ES-I3 (cell line): ENCODE measurements around the gene DGKE.
A peak's percentile ranks its signal among the peaks of the same experiment; 100 is the strongest.

Experiments
- H3K36me3 ChIP-seq: 2 replicates; pipeline ENCODE4 v1.6.1; 2013; ENCODE audit warnings: mild to moderate bottlenecking, low read length, control low read depth, moderate library complexity; ENCODE audit not compliant: insufficient read depth
- H3K4me1 ChIP-seq: 2 replicates; pipeline ENCODE4 v1.6.1; 2013; ENCODE audit warnings: mild to moderate bottlenecking, control low read depth, low read length; ENCODE audit not compliant: insufficient read depth
- H3K9ac ChIP-seq: 2 replicates; pipeline ENCODE4 v1.6.1; 2013; ENCODE audit warnings: low read depth, mild to moderate bottlenecking, low read length, moderate library complexity
- H3K9me3 ChIP-seq: 2 replicates; pipeline ENCODE4 v1.6.1; 2013; ENCODE audit warnings: mild to moderate bottlenecking, low read length, moderate library complexity; ENCODE audit not compliant: control insufficient read depth, insufficient read depth

The DGKE gene

DNA sequence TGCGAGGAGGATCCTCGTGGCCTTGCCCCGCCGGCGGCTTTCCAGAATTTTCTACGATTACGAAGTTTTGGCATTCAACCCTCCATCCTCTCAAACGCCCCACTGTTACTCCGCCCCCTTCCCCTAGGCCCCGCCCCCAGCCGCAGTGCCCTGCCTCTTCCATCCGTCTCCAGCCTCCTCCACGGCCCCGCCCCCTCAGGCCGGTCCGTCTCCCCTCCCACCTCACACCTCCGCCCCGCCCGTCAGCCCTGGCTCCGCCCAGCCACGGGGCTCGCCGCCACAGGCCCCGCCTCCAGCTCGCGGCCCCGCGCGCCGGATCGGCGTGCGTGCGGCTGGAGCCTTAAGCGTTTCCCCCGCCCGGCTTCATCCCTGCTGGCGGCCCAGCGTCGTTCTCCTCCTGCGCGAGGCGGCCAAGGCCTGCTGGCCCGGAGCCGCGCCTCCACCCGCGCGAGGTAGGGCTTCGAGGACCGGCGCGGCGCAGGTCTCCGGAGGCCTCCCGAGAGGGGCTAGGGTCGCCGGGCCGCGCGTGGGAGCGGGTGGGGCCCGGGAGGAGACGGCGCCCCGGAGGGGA is at the start of gene DGKE, which contains the start of gene C17orf67:
TSS of gene DGKE (plus strand) at position 343 of the 571 bp plus-strand sequence. CDS start 645 bp downstream, outside the sequence.
TSS of gene C17orf67 (minus strand) at position 112 of the 571 bp plus-strand sequence. CDS start 18,110 bp downstream, outside the sequence.
- Histone ChIP-seq H3K9me3 (no peaks in the 10 kb centered on the region), H3K4me1 (peaks cover 17% of the 10 kb centered on the region), H3K9ac (peak within 1 kb of the TSS; percentile 73), H3K36me3 (no peaks in the 10 kb centered on the region)

DNA sequence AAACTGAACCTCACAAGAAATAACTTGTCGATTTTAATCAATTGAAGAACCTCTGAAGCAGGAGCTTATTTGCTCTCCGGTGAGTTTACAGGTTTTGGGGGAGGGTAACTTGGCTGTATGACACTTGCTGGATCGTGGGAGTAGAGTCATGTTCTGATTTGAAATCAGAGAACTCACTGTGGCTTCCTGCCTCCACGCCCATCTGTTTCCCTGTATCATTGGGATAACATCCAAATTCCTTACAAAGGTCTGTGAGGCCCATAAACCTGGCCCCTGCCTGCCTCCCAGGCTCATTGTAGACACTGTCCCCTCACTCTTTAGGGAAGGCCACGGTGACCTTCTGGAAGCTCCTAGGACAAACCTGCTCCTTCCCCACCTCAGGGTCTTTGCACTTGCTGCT is 48.5 kb upstream of the DGKE start:
- Histone ChIP-seq H3K4me1 (peaks cover 20% of the 10 kb centered on the region; the same call in 1 of the 2 replicates), H3K9ac (no peak overlapping the region), H3K9me3 (no peaks in the 10 kb centered on the region), H3K36me3 (no peaks in the 10 kb centered on the region)

DNA sequence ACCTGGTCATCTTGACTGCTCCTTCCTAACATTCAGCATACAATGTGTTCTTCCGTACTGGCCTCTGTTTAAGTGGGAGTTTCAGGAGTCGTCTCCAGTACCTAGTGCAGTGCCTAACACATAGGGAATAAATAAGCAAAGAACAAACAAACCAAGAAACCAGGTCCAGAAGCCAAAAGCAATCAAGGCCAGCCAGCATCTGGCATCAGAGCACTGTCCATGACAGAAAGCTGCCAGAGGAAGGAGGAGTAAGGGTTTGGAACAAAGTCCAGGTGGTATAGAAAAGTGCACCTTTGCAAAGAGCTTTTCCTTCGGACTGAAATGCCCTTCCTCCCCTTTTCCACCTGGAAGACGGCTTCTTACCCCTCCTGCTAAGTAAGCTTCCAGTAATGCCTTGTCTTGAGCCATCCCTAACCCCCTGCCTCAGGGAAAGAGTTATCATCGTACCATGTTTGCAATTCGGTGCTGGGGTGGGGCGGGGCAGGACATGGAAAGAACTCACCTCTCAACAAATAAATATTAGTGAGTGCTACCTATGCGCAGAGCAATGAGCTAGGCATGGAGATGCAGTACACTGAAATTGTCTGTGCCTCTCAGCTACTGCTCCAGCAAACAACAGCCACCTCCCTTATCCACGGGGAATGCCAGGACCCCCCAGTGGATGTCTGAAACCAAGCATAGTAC is 47.8 kb upstream of the DGKE start:
- Histone ChIP-seq H3K9ac (no peak overlapping the region), H3K9me3 (no peaks in the 10 kb centered on the region), H3K4me1 (peaks cover 17% of the 10 kb centered on the region; the same call in 1 of the 2 replicates), H3K36me3 (no peaks in the 10 kb centered on the region)

DNA sequence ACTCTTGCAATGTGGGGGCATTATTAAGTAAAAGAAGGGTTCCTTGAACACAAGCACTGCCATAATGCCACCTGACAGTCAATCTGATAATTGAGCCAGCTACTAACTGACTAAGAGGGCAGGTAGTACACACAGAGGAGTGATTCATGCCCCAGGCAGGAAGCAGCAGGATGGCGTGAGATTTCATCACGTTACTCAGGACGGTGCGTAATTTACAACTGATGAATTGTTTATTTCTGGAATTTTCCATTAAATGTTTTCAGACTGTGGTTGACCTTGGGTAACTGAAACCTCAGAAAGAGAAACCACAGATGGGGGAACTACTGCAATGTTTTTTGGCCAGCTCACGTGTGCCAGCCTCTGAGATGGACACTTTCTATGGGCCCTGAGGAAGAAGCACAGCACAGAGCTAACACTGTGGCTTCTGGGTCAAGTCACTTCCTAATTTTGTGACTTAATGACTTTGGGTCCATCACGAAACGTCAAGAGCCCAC is 46.9 kb upstream of the DGKE start:
- no peaks in the 10 kb centered on the region for H3K36me3 ChIP-seq
- H3K9me3 ChIP-seq: no peaks in the 10 kb centered on the region
- peaks cover 9% of the 10 kb centered on the region; the same call in 1 of the 2 replicates for H3K4me1 ChIP-seq
- no peak overlapping the region for H3K9ac ChIP-seq

DNA sequence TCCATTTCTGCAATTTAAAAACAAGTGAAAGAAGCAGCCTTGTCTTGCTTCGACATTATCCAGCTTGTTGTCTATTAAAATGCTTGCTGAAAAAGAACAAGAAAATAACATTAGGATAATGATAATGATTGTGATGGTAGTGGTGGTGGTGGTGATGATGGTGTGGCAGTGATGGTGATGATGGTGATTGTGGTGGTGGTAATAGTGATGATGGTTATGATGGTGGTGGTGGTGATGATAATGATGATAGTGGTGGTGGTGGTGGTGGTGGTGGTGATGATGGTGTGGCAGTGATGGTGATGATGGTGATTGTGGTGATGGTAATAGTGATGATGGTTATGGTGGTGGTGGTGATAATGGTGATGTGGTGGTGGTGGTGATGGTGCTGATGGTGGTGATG is 41.7 kb upstream of the DGKE start:
- H3K4me1 ChIP-seq: no peaks in the 10 kb centered on the region
- H3K36me3 ChIP-seq: no peaks in the 10 kb centered on the region
- H3K9ac ChIP-seq: no peak overlapping the region
- no peaks in the 10 kb centered on the region for H3K9me3 ChIP-seq

DNA sequence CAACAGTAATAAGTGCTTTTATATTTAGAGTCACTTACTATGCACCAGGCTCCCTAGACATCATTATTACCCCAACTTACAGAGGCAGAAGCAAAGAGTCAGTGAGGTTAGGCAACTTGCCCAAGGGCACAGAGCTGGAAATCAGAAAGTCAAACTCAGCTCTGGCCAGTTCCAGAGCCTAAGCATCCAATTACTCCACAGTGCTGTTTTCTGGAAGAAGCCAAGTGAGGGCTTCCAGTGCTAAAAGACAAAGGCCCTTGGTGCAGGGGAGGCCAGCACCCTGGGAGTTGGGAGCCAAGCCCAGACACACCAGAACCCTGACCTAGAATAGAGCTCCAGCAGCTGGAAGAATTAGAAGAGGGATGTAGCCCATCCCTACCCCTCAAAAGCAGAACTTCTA is 40.4 kb upstream of the DGKE start:
- no peak overlapping the region for H3K9ac ChIP-seq
- H3K9me3 ChIP-seq: no peaks in the 10 kb centered on the region
- H3K36me3 ChIP-seq: no peaks in the 10 kb centered on the region
- no peaks in the 10 kb centered on the region for H3K4me1 ChIP-seq

DNA sequence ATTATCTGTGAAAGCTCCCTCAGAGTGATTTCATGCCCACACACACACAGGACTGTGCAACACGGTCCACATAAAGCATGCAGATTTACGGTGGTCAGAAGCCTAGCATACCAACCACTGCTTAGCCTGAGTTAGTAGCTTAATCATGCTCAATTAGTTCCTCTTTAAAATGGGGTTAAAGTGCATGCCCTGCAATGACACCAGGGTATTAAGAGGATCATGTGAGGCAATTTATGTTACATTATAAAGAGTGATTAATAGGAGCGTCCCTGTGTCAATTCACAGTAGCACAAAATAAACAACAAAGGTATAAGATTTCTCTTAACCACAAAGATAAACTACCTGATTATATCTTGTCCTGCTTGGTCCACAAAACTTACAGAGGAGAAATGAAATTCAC is 40.0 kb upstream of the DGKE start:
- H3K9me3 ChIP-seq: no peaks in the 10 kb centered on the region
- no peak overlapping the region for H3K9ac ChIP-seq
- H3K36me3 ChIP-seq: no peaks in the 10 kb centered on the region
- no peaks in the 10 kb centered on the region for H3K4me1 ChIP-seq

DNA sequence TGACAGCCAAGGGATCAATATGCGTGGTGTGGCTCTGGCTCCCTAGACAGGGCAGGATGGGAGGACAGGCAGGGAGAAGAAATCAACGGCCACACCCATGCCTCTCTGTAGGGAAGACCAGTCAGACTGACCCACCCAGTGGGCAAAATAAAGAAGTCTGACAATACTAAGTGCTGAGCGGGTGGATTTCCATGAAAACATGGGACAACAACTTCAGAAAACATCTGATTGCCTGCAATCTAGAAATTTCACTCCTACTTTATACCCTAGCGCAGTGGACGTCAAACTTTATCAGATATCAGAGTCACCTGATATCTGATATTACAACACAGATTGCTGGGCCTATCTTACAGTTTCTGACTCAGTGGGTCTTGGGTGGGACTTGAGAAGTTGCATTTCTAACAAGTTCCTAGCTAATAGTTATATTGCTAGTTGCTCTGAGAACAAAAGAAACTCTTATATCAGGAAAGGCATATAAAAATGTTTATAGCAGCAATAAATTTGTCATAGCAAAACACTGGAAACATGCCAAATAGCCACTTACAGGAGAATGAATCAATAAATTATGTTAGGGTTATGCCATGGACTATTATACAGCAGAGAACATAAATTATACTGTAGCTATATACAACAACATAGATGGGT is 38.6 kb upstream of the DGKE start:
- 0 out of 2 replicates have a peak, but pooled peaks cover 7% of the 10 kb centered on the region for H3K4me1 ChIP-seq
- no peaks in the 10 kb centered on the region for H3K36me3 ChIP-seq
- H3K9me3 ChIP-seq: no peaks in the 10 kb centered on the region
- no peak overlapping the region for H3K9ac ChIP-seq

DNA sequence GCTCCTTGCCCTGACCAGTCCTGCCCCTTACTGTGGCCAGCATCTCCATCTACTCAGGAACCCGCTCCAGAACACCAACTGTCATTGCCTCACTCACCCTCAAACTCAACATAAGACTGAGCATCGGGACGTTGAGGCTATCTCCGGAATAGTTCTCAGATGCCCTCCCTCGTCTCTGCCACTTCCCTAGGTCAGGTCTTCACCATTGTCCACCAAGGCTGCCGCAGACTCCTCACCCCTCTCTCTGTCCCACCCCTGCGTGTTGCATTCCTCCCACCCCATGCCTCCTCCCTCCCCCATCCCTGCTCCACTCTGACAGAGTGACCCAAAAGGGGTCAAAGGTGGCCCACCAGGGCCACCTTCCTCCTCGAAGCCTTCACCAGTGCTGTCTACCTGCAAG is 37.4 kb upstream of the DGKE start:
- 0 out of 2 replicates have a peak, but pooled peaks cover 7% of the 10 kb centered on the region for H3K4me1 ChIP-seq
- H3K9me3 ChIP-seq: no peaks in the 10 kb centered on the region
- H3K36me3 ChIP-seq: no peaks in the 10 kb centered on the region
- no peak overlapping the region for H3K9ac ChIP-seq

DNA sequence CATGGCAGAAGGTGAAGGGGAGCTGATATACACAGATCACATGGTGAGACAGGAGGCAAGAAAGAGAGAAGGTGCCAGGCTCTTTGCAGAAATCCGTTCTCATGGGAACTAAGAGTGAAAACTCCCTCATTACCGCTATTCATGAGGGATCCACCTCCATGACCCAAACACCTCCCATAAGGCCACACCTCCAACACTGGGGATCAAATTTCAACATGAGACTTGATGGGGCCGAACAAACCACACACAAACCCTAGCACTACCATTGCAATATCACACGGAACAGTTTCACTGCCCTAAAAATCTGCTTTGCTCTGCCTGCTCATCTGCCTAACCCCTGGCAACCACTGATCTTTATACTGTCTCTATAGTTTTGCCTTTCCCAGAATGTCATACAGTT is 35.0 kb upstream of the DGKE start:
- Histone ChIP-seq H3K9me3 (no peaks in the 10 kb centered on the region), H3K36me3 (no peaks in the 10 kb centered on the region), H3K9ac (peak overlapping the region; percentile 8; the same call in 1 of the 2 replicates), H3K4me1 (0 out of 2 replicates have a peak, but pooled peaks cover 7% of the 10 kb centered on the region)

DNA sequence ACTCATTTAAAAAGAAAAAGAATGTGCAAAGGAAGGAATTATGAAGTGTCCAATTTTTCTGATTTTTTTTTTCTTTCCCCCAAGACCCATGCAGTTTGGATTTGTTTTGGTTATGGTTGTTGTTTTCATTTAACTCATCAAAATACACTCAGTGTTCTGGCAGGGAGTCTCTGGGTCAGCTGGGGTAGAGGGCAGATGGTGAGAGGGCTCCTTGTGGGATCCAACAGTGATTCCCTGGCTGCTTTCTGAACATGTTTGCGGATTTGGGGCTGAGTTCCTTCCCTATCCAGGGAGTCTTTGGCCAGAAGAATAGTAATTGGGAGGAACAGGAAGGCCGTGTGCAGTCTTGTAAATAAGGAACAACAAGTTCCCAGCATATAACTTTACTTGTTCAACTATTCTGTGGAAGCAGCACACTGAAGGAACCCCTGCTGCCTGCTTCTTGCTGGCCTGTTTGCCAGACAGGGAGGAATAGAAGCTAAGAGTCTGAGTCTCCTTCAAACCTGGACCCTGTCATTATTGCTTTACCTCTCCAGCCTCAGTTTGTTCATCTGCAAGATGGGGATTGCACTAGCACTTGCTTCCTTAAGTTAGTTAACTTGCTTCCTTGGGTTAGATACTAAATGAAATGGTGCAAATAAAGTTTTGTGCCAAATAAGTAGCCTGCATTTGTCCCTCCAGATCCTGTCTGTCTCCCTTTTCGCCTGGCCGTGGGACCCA is 32.3 kb upstream of the DGKE start:
- H3K9ac ChIP-seq: no peak overlapping the region
- no peaks in the 10 kb centered on the region for H3K9me3 ChIP-seq
- H3K36me3 ChIP-seq: no peaks in the 10 kb centered on the region
- H3K4me1 ChIP-seq: 0 out of 2 replicates have a peak, but pooled peaks cover 7% of the 10 kb centered on the region

DNA sequence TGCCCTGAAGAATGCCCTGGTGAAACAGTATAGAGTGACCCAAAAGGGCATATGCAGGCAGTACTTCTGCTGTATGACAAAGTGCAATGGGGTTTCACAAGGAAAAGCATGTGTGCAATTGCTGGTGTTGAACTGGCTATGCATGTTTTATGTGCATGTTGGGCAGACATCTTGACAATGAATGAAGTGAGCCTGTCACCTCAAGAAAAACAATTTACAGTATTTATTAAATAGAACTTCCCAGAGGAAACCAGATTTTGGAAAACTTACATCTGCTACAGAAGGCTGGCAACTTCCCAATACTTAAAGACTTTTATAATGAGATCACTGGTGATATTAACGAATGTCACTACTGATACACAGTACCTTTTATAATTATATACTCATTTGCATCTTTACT is 30.9 kb upstream of the DGKE start:
- Histone ChIP-seq H3K4me1 (0 out of 2 replicates have a peak, but pooled peaks cover 7% of the 10 kb centered on the region), H3K36me3 (no peaks in the 10 kb centered on the region), H3K9me3 (no peaks in the 10 kb centered on the region), H3K9ac (no peak overlapping the region)

DNA sequence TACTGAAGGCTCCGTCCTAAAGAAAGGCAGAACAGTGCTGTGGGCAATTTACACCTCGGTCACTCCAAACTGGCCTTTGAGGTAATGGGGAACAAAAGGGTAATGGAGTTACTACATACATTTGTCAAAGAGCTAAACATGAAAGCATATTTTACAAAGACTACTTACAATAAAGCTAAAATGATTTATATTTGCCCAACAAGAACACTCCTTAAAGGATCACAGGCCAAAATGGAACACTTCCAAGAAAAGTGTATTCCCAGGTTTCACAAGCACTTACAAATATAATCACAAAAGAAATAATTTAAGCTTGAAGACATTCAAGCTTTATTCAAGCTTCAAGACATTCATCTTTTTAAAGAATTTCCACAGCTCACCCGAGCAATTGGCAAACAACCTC is 29.5 kb upstream of the DGKE start:
- Histone ChIP-seq H3K4me1 (0 out of 2 replicates have a peak, but pooled peaks cover 2% of the 10 kb centered on the region), H3K36me3 (no peaks in the 10 kb centered on the region), H3K9ac (no peak overlapping the region), H3K9me3 (no peaks in the 10 kb centered on the region)

DNA sequence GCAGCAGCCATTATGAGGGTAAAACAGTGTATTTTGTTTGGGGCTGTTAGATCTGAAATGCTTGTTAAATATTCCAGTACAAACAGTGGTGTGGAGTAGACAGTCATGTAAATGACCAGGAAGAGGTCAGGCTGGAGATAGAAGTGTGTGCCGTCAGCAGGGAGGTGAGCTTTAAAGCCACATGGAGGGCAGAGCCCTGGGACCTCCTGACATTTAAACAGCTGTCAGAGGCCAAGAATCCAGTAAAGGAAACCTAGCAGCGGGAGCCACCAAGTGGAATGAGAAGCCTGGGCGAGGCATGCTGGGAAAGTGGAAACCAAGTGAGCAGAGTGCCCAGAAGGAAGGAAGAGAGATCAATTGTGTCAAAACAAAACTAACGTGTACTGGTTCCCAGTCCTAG is 27.0 kb upstream of the DGKE start:
- H3K9ac ChIP-seq: no peak overlapping the region
- H3K36me3 ChIP-seq: no peaks in the 10 kb centered on the region
- no peaks in the 10 kb centered on the region for H3K4me1 ChIP-seq
- no peaks in the 10 kb centered on the region for H3K9me3 ChIP-seq
